Activated CD8-positive, alpha-beta memory T cell treated with anti-CD3 and anti-CD28 coated beads, Interleukin-2, amount 50 U/mL, for 1 hour (primary cell): ENCODE measurements around the gene MFRP.

Source experiments
- DNase-seq: peaks from one replicate; pipeline ENCODE4 v3.0.0-alpha.2; 2020; ENCODE audit errors: extremely low read depth

Gene MFRP

GRCh38 chr11:119318240-119319135 is 28.0 kb downstream of the MFRP start:
- no peak for DNase-seq

GRCh38 chr11:119317592-119318239 is 28.8 kb downstream of the MFRP start:
- no peak for DNase-seq

GRCh38 chr11:119316729-119317591 is 29.5 kb downstream of the MFRP start, which contains the start of gene MCAM:
Gene MCAM, minus strand, starts transcription at chr11:119317130. Its CDS starts 29 bp downstream, at chr11:119317101.
- DNase-seq = no peak

DNA sequence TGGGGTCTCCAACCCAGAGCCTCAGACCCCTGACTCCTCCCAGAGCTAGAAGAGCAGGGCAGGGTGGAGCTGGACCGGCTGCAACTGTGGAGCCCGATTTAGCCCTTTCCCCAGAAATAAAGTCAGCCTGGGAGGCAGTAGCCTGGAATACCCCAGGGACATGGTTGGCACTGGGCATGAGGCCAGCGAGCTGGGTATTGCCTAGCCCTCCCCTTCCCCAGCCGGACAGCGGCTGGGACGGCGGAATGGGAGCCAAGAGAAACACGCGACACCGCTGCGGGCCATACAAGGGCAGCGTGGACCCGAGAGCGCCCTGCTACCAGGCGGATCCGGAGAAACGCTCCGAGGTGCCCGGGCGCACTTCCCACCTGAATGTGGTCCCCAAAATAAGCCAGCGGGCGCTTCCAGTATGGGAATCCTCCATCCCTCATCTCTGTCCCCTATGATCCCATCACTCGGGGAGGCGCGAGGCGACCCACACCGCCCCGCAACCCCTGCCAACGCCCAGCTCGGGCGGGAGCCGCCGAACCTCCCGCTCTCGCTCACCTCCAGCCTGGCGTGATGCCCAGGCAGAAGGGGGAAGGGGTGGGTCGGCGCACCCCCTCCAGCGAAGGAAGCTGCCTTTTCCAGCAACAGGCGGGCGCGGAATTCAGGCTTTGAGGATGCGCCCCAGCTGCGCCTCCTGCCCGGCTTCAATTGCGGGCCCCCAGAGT is 30.3 kb downstream of the MFRP start:
- DNase-seq = no peak

DNA sequence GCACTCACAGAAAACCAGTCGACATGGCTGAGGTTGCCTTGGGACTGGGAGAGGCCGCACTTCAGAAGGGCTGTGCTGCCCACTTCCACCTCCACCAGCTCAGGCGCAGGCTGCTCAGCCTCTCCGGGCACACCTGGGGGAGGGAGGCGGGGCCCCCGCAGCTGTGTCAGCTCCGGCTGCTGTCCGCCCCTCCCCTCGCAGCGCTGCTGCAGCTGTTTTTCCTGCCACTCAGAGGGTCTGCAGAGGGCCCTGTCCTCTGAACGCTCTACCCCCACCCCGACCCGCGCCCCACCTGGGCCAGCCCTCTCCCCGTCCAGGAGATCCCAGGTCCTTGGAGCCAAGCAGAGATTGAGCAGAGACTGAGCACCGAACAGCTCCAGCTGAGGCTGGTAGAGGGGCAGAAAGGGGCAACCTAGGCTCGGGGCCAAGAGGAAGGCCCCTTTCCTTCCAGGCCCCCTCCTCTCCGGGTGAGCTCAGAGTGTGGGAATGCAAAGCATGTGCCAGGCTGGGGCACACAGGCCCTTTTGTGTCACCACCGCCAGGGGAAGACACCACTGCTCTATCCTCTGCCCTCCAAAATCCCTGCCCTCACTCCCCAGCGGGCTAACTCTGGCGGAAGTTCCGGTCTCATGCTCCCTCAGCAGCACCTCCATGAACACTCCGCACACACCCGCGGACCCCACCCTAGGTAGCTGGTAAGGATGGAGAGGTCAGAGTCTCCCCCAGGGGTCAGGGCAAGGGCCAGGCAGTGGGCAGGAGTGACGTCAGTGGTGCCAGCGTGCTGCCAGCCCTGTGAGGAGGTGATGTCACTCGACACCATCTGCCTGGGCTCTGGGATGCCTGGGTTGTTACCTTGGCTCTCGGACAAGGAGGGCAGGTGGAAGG is 31.1 kb downstream of the MFRP start:
- DNase-seq = no peak

DNA sequence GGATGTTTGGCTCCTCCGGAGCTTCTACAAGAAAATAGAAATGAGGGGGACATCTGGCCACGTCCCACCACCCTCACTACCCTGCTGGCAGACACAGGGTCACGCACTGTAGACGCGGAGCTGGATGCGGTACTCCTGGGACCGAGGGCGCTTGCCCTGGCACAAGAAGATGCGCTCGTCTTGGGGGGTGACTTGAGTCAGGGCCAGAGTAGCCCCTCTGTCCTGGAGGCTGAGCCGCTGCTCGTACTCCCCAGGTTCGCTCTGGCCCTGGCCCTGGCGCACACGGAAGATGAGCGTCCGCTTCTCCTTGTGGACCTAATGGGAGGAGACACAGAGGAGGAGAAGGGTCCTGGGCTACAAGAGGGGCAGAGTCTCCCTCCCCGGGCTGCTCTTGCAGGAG is 31.8 kb downstream of the MFRP start:
- DNase-seq = no peak

DNA sequence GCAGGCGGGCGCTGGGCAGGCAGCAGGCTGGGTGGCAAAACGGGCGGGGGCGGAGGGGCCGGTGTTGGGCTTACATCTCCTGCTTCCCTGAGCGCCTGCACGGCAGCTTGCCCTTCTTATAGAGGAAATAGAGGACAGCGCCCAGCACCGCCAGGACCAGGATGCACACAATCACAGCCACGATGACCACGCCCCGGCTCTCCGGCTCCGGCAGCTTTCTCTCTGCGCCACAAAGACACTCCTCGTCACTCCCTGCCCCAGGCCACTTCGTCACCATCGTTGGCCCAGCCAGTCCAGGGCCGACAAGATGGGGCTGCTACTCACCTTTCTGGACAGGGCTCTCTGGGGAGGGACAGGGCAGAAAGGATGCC is 35.8 kb downstream of the MFRP start:
- DNase-seq = no peak

DNA sequence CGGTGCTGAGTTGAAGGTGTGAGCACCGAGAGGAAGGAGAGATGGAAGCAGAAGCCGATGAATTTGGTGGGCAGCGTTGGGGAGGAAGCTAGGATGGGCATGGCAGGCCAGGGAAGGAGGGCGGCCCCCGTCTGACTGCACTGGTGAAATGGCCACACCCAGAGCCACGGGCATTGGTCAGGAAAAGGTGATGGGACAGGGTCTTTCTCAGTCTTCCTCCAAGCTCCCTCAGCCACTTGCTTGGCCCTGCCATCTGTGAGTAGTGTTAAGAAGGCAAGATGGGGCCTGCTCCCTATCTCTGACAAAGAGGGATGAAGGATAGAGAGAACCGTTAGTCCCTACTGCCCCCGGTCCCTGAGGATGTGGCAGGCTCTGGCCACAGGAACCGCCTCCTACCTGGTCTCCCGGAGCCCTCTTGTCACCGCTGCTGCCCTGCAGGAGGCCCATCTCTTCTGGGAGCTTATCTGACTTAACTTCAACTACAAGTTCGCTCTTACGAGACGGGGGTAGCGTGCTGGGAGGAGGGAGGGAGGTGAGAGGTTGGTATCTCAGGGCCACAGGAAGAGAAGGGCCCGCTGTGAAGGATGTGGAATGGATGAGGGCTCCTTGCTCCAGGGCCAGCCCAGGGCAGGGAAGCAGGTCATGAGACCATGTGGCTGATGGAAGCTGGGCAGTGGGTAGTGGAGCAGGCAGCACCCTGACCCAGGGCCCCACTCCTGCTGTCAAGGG is 36.4 kb downstream of the MFRP start:
- DNase-seq = no peak

DNA sequence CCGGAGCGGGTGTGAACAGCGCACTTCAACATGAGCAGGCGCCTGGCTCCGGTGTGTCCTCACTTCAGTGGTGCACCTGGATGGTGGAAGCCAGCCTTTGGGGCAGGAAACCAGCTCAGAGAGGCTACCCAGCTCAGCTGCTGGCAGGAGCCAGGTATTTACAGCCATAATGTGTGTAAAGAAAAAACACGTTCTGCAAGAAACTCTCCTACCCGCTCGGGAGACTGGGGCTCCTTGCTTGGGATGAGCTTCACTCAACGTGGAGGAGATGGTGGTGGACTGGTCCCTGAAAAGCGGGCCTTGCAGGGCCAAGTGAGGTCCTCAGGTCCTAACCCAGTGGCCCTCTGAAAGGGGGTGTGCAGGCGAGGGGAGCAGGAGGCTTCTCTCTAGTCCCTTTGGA is 37.1 kb downstream of the MFRP start:
- no peak for DNase-seq

DNA sequence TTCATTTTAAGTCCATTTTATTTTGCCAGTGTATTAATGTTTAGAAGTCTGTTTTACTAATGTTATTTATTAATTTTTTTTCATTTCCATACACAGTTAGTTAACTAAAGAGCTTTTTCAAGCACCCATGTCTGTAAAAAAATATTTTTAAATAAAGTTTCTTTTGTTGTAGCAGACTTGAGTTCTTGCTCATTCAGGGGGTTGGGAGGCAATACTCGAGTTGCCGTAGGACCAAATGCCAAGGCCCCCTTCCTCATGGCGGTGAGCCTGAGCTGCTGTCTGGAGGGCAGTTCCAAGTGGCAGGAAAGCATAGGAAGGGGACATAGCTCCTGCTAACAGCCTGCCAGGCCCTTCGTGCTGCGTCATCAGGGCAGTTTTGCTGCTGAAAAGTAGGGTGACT is 38.5 kb downstream of the MFRP start:
- no peak for DNase-seq

DNA sequence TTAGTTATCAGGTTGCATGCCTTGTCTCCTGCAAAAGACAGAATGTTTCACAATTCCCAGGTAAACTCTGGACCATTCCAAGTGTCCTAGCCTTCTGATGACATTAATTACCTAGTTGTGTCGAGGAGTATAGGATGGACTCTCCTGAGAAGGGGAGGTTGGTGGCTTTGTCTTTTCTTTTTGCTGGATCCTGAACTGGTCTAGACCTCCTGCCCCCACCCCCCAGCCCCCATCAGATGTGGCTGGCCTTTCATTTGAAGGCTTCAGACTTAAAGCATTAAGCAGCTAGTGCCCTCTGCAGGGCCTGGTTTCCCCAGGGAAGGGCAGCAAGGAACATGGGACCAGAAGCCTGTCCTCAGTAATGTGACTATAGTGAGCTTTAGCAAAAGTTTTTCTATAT is 39.3 kb downstream of the MFRP start:
- no peak for DNase-seq

GRCh38 chr11:119306373-119306890 is 40.1 kb downstream of the MFRP start:
- peak; percentile 54 for DNase-seq

GRCh38 chr11:119305556-119306372 is 40.7 kb downstream of the MFRP start:
- DNase-seq = no peak

- no peak for DNase-seq
Measured at GRCh38 chr11:119303227-119303718, 43.2 kb downstream of the MFRP start.

GRCh38 chr11:119300198-119300964 is 46.1 kb downstream of the MFRP start:
- DNase-seq = no peak

GRCh38 chr11:119299416-119299815 is 47.1 kb downstream of the MFRP start:
- DNase-seq = no peak

DNA sequence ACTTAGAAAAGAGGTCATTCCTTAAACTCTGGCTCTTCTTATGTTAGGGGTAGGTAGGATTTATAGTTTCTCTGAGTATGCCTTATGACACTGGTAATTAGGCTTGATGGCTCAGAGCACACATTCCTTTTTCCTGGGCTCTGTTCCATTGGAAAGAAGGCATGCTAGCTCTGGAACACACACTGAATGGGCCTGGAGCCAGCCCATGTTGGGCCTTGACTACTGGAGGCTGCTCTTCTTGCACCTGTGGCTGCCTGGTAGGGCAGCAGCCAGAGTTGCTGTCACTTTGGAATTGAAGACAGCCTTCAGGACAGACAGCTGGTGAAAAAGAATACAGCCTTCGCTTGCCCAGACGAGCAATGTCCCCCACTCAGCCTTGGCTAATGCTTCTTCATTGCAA is 47.8 kb downstream of the MFRP start:
- DNase-seq = no peak

DNA sequence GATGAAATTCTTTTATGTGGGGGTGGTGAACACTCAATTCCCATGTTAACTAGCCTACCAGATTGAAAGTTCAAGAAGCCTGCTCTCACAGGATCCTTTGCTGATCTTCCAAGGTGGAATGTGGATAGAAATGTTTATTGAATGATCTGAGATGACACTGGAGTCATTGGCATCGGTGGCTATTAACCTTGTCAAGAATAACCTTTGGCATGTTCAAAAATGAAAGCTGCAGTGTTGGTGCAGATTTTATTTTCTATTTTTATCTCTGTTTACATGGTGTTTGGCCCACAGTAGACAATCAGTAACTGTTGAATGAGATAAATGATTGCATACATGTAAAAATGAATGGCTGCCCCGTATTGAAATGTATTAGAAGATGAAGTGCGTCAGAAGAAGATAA is 48.6 kb downstream of the MFRP start:
- no peak for DNase-seq
